Ascending aorta (tissue), 2 donors: ENCODE data around the gene AKAP13. TPM values are rescaled to one million over a fixed set of nuclear protein-coding genes. Genes with fewer than 3 reads are reported as not detected.

ENCODE experiments used
- DNase-seq, 2 donors: peaks; one replicate each; pipeline ENCODE4 v3.0.0-alpha.2; 2019; ENCODE audit warnings: low spot score in 2 of 2
- H3K27ac ChIP-seq, 2 donors: fragments of 200-600 bp; sonication (generic); one replicate each; pipeline ENCODE4 v1.5.1; 2016 to 2017; ENCODE audit warnings: mild to moderate bottlenecking in 1 of 2
- H3K27me3 ChIP-seq: fragments of 200-600 bp; sonication (generic); one replicate; pipeline ENCODE4 v1.5.1; 2017
- H3K36me3 ChIP-seq, 2 donors: fragments of 200-600 bp; sonication (generic); one replicate each; pipeline ENCODE4 v1.5.1; 2016
- H3K4me1 ChIP-seq, 2 donors: fragments of 200-600 bp; sonication (generic); one replicate each; pipeline ENCODE4 v1.5.1; 2016 to 2017; ENCODE audit warnings: mild to moderate bottlenecking in 1 of 2
- H3K4me3 ChIP-seq, 2 donors: fragments of 200-600 bp; sonication (generic); one replicate each; pipeline ENCODE4 v1.5.1; 2016 to 2017; ENCODE audit warnings: mild to moderate bottlenecking in 1 of 2
- H3K9me3 ChIP-seq, 2 donors: fragments of 200-600 bp; sonication (generic); one replicate each; pipeline ENCODE4 v1.5.1; 2016
- intact Hi-C: fragments of 100-400 bp; cut with DNase I; formaldehyde crosslinking; loops from one replicate; pipeline ENCODE4 v1.15.1; 2023
- total RNA-seq: library from RNA; depleted of rRNA; stranded (reverse); fragments of >200 nt; gene quantifications from one replicate; pipeline ENCODE4 v1.1.0, GENCODE V29; 2016
- TF ChIP-seq, protein P1 (sequence below), 3 experiments: fragments of 200-600 bp in 2 of 3; fragments of 450-650 bp in 1 of 3; sonication (generic) in 2 of 3; IDR thresholded peaks; one replicate each; pipeline ENCODE4 v1.5.1; 2016 to 2019; ENCODE audit warnings: antibody characterized with exemption in 3 of 3, mild to moderate bottlenecking in 1 of 3, moderate library complexity in 1 of 3

AKAP13 gene
- total RNA-seq, 1 donor from 2014 or later: 74.3 TPM

DNA sequence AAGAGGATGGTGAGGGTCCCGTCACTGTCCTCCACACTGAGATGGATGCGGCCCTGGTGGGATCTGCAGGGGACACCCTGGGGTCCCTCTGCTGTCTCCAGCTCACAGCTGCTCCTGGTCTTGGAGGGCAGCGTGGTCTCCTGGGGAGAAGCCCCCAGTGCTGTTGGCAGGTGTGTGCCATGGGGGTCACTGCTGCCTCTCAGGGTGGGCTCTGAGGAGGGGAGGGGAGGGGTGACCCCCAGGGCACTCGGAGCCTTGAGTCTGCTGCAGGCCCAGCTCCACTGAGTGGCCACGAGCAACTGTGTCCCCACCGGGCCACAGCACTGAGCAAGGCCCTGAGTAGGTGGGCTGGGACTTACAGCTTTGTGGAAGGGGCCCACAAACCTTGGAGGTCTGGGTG, 379.6 kb downstream of the AKAP13 start:
- Histone ChIP-seq H3K9me3 (no peaks in the 10 kb centered on the region), H3K27me3 (no peaks in the 10 kb centered on the region), H3K4me3 (no peak overlapping the region), H3K27ac (no peak overlapping the region), H3K4me1 (peaks cover 17 to 23% of the 10 kb centered on the region in 2 donors), H3K36me3 (peaks cover 0 to 7% of the 10 kb centered on the region in 2 donors)
- no peak for DNase-seq
- TF ChIP-seq, protein P1, sequence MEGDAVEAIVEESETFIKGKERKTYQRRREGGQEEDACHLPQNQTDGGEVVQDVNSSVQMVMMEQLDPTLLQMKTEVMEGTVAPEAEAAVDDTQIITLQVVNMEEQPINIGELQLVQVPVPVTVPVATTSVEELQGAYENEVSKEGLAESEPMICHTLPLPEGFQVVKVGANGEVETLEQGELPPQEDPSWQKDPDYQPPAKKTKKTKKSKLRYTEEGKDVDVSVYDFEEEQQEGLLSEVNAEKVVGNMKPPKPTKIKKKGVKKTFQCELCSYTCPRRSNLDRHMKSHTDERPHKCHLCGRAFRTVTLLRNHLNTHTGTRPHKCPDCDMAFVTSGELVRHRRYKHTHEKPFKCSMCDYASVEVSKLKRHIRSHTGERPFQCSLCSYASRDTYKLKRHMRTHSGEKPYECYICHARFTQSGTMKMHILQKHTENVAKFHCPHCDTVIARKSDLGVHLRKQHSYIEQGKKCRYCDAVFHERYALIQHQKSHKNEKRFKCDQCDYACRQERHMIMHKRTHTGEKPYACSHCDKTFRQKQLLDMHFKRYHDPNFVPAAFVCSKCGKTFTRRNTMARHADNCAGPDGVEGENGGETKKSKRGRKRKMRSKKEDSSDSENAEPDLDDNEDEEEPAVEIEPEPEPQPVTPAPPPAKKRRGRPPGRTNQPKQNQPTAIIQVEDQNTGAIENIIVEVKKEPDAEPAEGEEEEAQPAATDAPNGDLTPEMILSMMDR (IDR thresholded peaks at IDR 0.05): no peak
- intact Hi-C loops: loop anchor here (5.0 kb wide), 1 partner anchor 37 kb away; no protein-coding TSS in a partner anchor

DNA sequence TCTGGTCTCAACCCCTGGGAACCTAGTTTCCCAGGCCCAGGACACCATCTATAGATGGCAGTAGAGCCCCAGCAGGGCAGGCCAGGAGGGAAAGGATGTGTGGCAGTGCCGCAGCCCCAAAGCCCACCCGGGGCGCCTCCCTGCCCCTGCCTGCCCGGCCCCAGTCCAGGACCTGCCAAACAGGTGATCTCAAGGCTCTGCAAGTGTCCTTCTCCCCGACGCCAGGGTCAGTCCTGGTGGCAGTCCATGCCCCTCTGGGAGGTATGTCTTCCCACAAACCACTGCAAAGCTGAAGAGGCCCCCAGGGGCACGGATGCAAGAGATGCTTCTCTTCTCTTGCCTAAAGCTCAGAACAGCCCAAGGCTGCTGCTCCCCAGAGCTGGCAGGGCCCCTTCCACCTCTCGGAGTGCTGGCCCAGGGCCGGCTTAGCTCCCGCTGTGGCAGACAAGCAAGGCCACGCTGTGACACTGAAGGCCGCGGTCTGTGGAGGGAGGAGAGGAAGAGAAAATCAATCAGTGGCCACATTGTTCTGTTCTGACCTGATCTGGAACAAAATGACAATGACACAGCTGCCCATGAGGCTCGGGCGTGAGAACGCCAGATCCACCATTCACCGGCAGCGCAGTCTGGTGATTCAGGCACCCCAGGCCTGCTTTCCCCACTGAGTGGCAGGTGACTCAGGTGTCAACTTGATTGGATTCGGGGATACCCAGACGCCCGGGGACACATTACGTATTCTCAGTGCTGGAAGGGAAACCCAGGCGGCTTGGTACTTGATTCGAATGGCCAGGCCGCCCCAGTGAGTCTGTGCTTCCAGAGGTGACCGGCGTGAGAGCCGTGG, 380.3 kb downstream of the AKAP13 start:
- Histone ChIP-seq H3K27ac (no peak overlapping the region), H3K27me3 (no peaks in the 10 kb centered on the region), H3K36me3 (peaks cover 0 to 7% of the 10 kb centered on the region in 2 donors), H3K4me1 (peaks cover 17 to 23% of the 10 kb centered on the region in 2 donors), H3K9me3 (no peaks in the 10 kb centered on the region), H3K4me3 (no peak overlapping the region)
- TF ChIP-seq, protein P1 (IDR thresholded peaks at IDR 0.05): no peak
- DNase-seq: no peak
- intact Hi-C loops: loop anchor here (5.0 kb wide), 1 partner anchor 37 kb away; no protein-coding TSS in a partner anchor

DNA sequence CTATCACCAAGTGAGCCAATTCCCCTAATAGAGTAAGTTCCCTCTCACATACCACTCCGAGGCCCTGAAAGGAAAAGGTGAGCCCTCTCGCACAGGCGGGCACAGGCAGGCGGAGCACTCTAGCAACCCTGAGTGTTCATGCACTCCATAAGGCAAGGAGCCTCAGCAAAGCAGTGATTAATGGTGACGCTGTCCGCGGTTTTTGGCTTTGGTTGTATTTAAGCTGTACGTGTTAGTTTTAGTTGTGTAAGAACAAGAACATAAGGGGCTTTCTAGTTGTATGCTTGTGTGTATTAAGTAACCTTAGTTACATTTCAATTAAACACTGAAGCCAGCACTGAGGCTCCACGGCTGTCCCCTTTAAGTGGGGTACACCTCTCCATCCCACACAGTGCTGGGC, 381.2 kb downstream of the AKAP13 start:
- peaks cover 17 to 23% of the 10 kb centered on the region in 2 donors for H3K4me1 ChIP-seq
- TF ChIP-seq, protein P1 (IDR thresholded peaks at IDR 0.05): no peak
- no peaks in the 10 kb centered on the region for H3K27me3 ChIP-seq
- no peaks in the 10 kb centered on the region for H3K9me3 ChIP-seq
- H3K4me3 ChIP-seq: no peak overlapping the region
- no peak for DNase-seq
- intact Hi-C loops: loop anchor here (5.0 kb wide), 1 partner anchor 36 kb away; no protein-coding TSS in a partner anchor
- peaks cover 0 to 7% of the 10 kb centered on the region in 2 donors for H3K36me3 ChIP-seq
- no peak overlapping the region for H3K27ac ChIP-seq

DNA sequence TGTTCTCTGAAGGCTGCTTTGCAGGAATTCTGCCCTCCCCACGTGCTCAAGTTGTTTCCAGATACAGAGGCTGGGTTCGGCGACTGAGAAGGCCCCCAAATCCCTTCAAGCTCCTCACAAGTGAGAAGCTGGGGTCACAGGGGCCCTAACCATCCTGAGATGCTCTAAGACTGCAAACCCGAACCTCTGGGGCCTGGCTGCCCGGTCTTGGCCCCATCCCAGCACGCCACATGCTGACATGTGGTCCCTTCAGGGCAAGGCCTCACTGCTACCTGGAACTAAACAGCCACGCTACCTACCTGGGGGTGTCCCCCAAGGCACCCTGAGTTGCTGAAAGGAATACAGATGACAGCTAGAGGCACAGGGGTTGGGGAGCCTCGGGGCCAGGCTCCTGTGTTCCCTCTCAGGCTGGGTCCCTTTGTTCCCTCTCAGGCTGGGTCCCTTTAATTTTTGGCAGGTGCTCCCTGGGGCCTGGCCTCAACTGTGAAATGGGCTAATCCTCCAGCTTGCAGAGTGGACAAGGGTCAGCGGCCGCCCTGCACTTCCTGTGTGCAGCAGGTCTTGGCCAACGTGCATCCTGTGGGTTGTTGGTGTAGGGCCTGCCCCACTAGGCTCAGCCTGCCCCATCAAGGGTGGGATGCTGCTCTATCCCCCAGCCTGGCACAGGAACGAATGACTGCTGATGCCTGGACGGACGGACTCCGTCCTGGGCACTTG, 381.8 kb downstream of the AKAP13 start:
- DNase-seq: no peak
- Histone ChIP-seq H3K36me3 (peaks cover 0 to 7% of the 10 kb centered on the region in 2 donors), H3K9me3 (no peaks in the 10 kb centered on the region), H3K4me1 (peaks cover 17 to 23% of the 10 kb centered on the region in 2 donors), H3K27ac (no peak overlapping the region), H3K27me3 (no peaks in the 10 kb centered on the region), H3K4me3 (no peak overlapping the region)
- TF ChIP-seq, protein P1 (IDR thresholded peaks at IDR 0.05): no peak
- intact Hi-C loops: loop anchor here (5.0 kb wide), 1 partner anchor 35 kb away; no protein-coding TSS in a partner anchor

DNA sequence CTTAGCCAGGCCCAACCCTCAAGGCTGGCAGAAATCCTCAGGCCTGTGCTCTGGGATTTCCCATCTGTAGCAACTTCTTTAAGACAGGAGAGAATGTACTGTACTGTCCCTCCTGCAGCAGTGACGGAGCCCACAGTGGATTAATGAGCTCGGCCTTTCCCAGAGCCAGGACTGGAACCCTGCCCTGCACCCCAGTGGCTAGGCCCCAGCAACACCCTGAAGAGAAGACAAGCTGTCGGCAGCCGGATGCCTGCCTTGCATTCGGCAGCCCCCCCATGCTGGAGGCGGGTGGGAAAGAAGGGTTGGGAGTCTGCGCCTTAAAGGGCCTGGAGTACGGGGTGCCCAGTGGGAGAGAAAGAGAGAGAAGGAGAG, 382.3 kb downstream of the AKAP13 start:
- TF ChIP-seq, protein P1 (IDR thresholded peaks at IDR 0.05): no peak
- Histone ChIP-seq H3K4me1 (peaks cover 17 to 23% of the 10 kb centered on the region in 2 donors), H3K27me3 (no peaks in the 10 kb centered on the region), H3K9me3 (no peaks in the 10 kb centered on the region), H3K27ac (no peak overlapping the region), H3K4me3 (no peak overlapping the region), H3K36me3 (peaks cover 0 to 7% of the 10 kb centered on the region in 2 donors)
- intact Hi-C loops: loop anchor here (5.0 kb wide), 1 partner anchor 35 kb away; no protein-coding TSS in a partner anchor
- no peak for DNase-seq
